K562 (cell line): ENCODE data around the gene FBXW11. TPM values are rescaled to one million over a fixed set of nuclear protein-coding genes. Genes with fewer than 3 reads are reported as not detected.

Experiments
- CTBP1 ChIP-seq: fragments of 450-650 bp; IDR thresholded peaks from 2 replicates; pipeline ENCODE4 v1.6.1; 2016; ENCODE audit warnings: borderline replicate concordance
- ELF4 ChIP-seq: fragments of 450-650 bp; formaldehyde crosslinking; IDR thresholded peaks from 2 replicates; pipeline ENCODE4 v1.4.0; 2022; ENCODE audit warnings: missing genetic modification characterization
- ETV5 ChIP-seq: sonication (generic); formaldehyde crosslinking; IDR thresholded peaks from 2 replicates; pipeline ENCODE4 v1.4.0; 2020; ENCODE audit warnings: low read depth, mild to moderate bottlenecking, missing genetic modification reagents
- NFXL1 ChIP-seq: fragments of 450-650 bp; formaldehyde crosslinking; IDR thresholded peaks from 2 replicates; pipeline ENCODE4 v1.4.0; 2021; ENCODE audit warnings: mild to moderate bottlenecking
- POLR2AphosphoS2 ChIP-seq: IDR thresholded peaks from 2 replicates; pipeline ENCODE4 v1.6.1; 2012; ENCODE audit warnings: low read length, improper control_type of control experiment
- PTTG1 ChIP-seq: fragments of 450-650 bp; IDR thresholded peaks from 2 replicates; pipeline ENCODE4 v1.6.1; 2016; ENCODE audit warnings: low read depth, mild to moderate bottlenecking, missing genetic modification characterization, missing compliant biosample characterization
- RBM22 ChIP-seq: fragments of 200-400 bp; formaldehyde crosslinking; IDR thresholded peaks from 2 replicates; pipeline ENCODE4 v1.6.1; 2018; ENCODE audit warnings: low read length, low read depth; ENCODE audit not compliant: poor library complexity, severe bottlenecking
- SIN3B ChIP-seq: fragments of 450-650 bp; IDR thresholded peaks from 2 replicates; pipeline ENCODE4 v1.6.1; 2017; ENCODE audit warnings: low read depth, mild to moderate bottlenecking, moderate library complexity
- SREBF2 ChIP-seq: sonication (generic); formaldehyde crosslinking; IDR thresholded peaks from 2 replicates; pipeline ENCODE4 v1.4.0; 2020; ENCODE audit warnings: mild to moderate bottlenecking, missing genetic modification reagents
- TAL1 ChIP-seq: fragments of 450-650 bp; IDR thresholded peaks from 2 replicates; pipeline ENCODE4 v1.6.1; 2016; ENCODE audit warnings: mild to moderate bottlenecking
- ZFP36 ChIP-seq: fragments of 150-350 bp; IDR thresholded peaks from 2 replicates; pipeline ENCODE4 v1.6.1; 2018; ENCODE audit warnings: low read length, low read depth; ENCODE audit not compliant: partially characterized antibody
- polyA plus RNA-seq, 8 experiments: library from polyadenylated mRNA; depleted of rRNA in 4 of 8; stranded (reverse) in 5 of 8; unstranded in 3 of 8; fragments of >200 nt; fragmentation: Nextera tagmentation in 2 of 8; fragmentation: Illumina TruSeq in 1 of 8; extraction: Ambion mirVana in 2 of 8; extraction: Trizol in 1 of 8; gene quantifications; 2 replicates each; pipeline versions ENCODE4 v1.2.1 to v1.2.3, GENCODE V29; 2011 to 2014; ENCODE audit warnings: inconsistent platforms in 1 of 8, missing spikeins in 1 of 8
- total RNA-seq, 7 experiments: library from RNA; depleted of rRNA in 6 of 7; stranded (reverse); fragments of >200 nt in 6 of 7; fragmentation: Illumina TruSeq in 2 of 7; extraction: Trizol in 2 of 7; gene quantifications; 2 replicates each; pipeline versions ENCODE4 v1.2.1 to v1.2.3, GENCODE V29; 2011 to 2021; ENCODE audit warnings: low replicate concordance in 1 of 7
- TF ChIP-seq, protein P1 (sequence below), 2 experiments: fragments of 450-650 bp in 1 of 2; sonication (generic) in 1 of 2; formaldehyde crosslinking in 1 of 2; IDR thresholded peaks; 2 replicates each; pipeline versions ENCODE4 v1.7.1 to v1.9.0; 2016 to 2022; ENCODE audit warnings: inconsistent platforms in 1 of 2, mild to moderate bottlenecking in 1 of 2, missing genetic modification reagents in 1 of 2
- TF ChIP-seq, protein P2 (sequence below), 2 experiments: IDR thresholded peaks; 2 replicates each; pipeline ENCODE4 v1.6.1; 2012; ENCODE audit warnings: improper control_type of control experiment in 2 of 2, low read depth in 2 of 2, low read length in 2 of 2, borderline replicate concordance in 1 of 2
- TF ChIP-seq, protein P3 (sequence below): fragments of 450-650 bp; formaldehyde crosslinking; IDR thresholded peaks from 2 replicates; pipeline ENCODE4 v1.4.0; 2020; ENCODE audit warnings: mild to moderate bottlenecking, mixed read lengths

FBXW11 gene
- total and polyA plus RNA-seq, 9 of the 15 experiments (the other 6 are each of a cell fraction or from before 2014, with no cell fraction given) = 3.0 to 28.6 (median 23.6) TPM

DNA sequence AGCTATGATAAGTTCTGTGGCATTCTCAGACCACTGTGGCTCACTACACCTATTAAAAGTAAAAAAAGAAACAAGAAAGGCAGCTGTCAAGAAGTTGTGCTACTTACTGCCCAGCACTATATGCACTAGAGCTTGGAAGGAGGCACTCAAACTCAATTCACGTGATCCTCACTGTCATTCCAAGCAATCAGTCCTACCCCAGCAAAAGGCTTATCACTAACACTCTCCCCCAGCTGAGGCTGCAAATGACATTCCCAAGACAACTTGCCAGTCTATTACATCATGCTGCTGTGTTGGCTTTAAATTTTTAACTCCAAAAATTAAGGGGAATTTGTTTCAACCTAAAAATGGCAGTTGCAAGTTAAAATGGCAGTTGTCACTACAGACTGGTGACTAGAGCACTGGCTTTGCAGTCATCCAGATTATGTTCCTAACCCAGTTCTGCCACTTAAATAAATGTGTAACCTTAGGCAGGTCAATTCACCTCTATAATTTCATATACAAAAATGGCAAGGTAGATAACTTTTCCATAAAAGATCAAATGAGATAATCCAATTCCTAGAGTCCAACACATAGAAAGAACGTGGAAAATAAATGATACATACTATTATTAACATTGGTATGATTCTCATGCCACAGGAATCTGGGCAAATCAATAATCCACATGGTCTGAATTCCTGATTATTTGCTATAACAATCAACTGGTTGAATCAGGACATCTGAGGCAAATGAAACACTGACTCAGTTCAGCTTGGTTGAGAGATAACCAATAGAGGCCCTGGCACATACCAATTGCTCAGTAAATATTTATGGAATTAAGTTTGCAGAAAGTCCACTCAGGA, 52.4 kb downstream of the FBXW11 start (continued):
- TF ChIP-seq, protein P1, sequence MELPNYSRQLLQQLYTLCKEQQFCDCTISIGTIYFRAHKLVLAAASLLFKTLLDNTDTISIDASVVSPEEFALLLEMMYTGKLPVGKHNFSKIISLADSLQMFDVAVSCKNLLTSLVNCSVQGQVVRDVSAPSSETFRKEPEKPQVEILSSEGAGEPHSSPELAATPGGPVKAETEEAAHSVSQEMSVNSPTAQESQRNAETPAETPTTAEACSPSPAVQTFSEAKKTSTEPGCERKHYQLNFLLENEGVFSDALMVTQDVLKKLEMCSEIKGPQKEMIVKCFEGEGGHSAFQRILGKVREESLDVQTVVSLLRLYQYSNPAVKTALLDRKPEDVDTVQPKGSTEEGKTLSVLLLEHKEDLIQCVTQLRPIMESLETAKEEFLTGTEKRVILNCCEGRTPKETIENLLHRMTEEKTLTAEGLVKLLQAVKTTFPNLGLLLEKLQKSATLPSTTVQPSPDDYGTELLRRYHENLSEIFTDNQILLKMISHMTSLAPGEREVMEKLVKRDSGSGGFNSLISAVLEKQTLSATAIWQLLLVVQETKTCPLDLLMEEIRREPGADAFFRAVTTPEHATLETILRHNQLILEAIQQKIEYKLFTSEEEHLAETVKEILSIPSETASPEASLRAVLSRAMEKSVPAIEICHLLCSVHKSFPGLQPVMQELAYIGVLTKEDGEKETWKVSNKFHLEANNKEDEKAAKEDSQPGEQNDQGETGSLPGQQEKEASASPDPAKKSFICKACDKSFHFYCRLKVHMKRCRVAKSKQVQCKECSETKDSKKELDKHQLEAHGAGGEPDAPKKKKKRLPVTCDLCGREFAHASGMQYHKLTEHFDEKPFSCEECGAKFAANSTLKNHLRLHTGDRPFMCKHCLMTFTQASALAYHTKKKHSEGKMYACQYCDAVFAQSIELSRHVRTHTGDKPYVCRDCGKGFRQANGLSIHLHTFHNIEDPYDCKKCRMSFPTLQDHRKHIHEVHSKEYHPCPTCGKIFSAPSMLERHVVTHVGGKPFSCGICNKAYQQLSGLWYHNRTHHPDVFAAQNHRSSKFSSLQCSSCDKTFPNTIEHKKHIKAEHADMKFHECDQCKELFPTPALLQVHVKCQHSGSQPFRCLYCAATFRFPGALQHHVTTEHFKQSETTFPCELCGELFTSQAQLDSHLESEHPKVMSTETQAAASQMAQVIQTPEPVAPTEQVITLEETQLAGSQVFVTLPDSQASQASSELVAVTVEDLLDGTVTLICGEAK (IDR thresholded peaks at IDR 0.05) = no peak
- TF ChIP-seq, protein P1 (CRISPR knock-in tag; IDR thresholded peaks at IDR 0.05) = no peak
- TF ChIP-seq ZFP36 (no peak), RBM22 (no peak), NFXL1 (CRISPR knock-in tag) (no peak), ELF4 (CRISPR knock-in tag) (peak; percentile 67; the same call in 1 of the 2 replicates), PTTG1 (tag) (peak; percentile 80), TAL1 (peak; percentile 89), SREBF2 (no peak), POLR2AphosphoS2 (no peak), CTBP1 (peak; percentile 53; the same call in 1 of the 2 replicates), SIN3B (no peak), ETV5 (CRISPR knock-in tag) (no peak)
- TF ChIP-seq, protein P2, sequence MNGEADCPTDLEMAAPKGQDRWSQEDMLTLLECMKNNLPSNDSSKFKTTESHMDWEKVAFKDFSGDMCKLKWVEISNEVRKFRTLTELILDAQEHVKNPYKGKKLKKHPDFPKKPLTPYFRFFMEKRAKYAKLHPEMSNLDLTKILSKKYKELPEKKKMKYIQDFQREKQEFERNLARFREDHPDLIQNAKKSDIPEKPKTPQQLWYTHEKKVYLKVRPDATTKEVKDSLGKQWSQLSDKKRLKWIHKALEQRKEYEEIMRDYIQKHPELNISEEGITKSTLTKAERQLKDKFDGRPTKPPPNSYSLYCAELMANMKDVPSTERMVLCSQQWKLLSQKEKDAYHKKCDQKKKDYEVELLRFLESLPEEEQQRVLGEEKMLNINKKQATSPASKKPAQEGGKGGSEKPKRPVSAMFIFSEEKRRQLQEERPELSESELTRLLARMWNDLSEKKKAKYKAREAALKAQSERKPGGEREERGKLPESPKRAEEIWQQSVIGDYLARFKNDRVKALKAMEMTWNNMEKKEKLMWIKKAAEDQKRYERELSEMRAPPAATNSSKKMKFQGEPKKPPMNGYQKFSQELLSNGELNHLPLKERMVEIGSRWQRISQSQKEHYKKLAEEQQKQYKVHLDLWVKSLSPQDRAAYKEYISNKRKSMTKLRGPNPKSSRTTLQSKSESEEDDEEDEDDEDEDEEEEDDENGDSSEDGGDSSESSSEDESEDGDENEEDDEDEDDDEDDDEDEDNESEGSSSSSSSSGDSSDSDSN (IDR thresholded peaks at IDR 0.05; ENCODE audit: borderline replicate concordance in 1 of 2, low read depth in 2 of 2, low read length in 2 of 2) = no peak
- TF ChIP-seq, protein P3, sequence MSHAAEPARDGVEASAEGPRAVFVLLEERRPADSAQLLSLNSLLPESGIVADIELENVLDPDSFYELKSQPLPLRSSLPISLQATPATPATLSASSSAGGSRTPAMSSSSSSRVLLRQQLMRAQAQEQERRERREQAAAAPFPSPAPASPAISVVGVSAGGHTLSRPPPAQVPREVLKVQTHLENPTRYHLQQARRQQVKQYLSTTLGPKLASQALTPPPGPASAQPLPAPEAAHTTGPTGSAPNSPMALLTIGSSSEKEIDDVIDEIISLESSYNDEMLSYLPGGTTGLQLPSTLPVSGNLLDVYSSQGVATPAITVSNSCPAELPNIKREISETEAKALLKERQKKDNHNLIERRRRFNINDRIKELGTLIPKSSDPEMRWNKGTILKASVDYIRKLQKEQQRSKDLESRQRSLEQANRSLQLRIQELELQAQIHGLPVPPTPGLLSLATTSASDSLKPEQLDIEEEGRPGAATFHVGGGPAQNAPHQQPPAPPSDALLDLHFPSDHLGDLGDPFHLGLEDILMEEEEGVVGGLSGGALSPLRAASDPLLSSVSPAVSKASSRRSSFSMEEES (CRISPR knock-in tag) = peak; percentile 78
